Mucosa of rectum (tissue), 2 donors: ENCODE results near the gene FLCN.
"Not testable (repeated sequence)": the region's sequence is repeated elsewhere in the genome, so short reads cannot be mapped to it uniquely, and the experiment has no call there.

Experiments
- H3K27ac ChIP-seq, 2 donors: one replicate each; pipeline ENCODE4 v1.7.0; 2013; ENCODE audit warnings: inconsistent platforms in 2 of 2, low read depth in 2 of 2, low read length in 2 of 2
- H3K27me3 ChIP-seq, 2 donors: one replicate each; pipeline ENCODE4 v1.7.0; 2013; ENCODE audit warnings: low read length in 2 of 2; ENCODE audit not compliant: control insufficient read depth in 2 of 2, insufficient read depth in 2 of 2
- H3K36me3 ChIP-seq, 2 donors: one replicate each; pipeline ENCODE4 v1.7.0; 2013; ENCODE audit warnings: low read length in 2 of 2; ENCODE audit not compliant: control insufficient read depth in 2 of 2, insufficient read depth in 2 of 2
- H3K4me1 ChIP-seq, 2 donors: one replicate each; pipeline ENCODE4 v1.7.0; 2013; ENCODE audit warnings: low read length in 2 of 2, mild to moderate bottlenecking in 1 of 2; ENCODE audit not compliant: control insufficient read depth in 2 of 2, insufficient read depth in 2 of 2
- H3K4me3 ChIP-seq, 2 donors: one replicate each; pipeline ENCODE4 v1.7.0; 2013; ENCODE audit warnings: low read length in 2 of 2
- H3K9ac ChIP-seq, 2 donors: one replicate each; pipeline ENCODE4 v1.7.0; 2013; ENCODE audit warnings: low read length in 2 of 2, low read depth in 1 of 2, mild to moderate bottlenecking in 1 of 2
- H3K9me3 ChIP-seq, 2 donors: one replicate each; pipeline ENCODE4 v1.7.0; 2013; ENCODE audit warnings: low read length in 2 of 2; ENCODE audit not compliant: control insufficient read depth in 2 of 2
- donor health status: healthy.
- donor health status: Normal muscosa, but diverticular disease.

The FLCN gene

GRCh38 chr17:17201271-17201670 lies 35.7 kb downstream of the FLCN start:
- Histone ChIP-seq H3K9ac (no peak overlapping the region), H3K36me3 (no peaks in the 10 kb centered on the region), H3K9me3 (no peaks in the 10 kb centered on the region), H3K4me3 (no peak overlapping the region), H3K4me1 (peaks cover 22 to 32% of the 10 kb centered on the region in 2 donors), H3K27me3 (no peaks in the 10 kb centered on the region), H3K27ac (peak overlapping the region in 1 of 2 donors; percentile 25)

GRCh38 chr17:17200831-17201230 lies 36.1 kb downstream of the FLCN start:
- peak overlapping the region; percentile 32 for H3K27ac ChIP-seq
- H3K9me3 ChIP-seq = no peaks in the 10 kb centered on the region
- H3K9ac ChIP-seq = no peak overlapping the region
- H3K27me3 ChIP-seq = no peaks in the 10 kb centered on the region
- H3K36me3 ChIP-seq = no peaks in the 10 kb centered on the region
- H3K4me1 ChIP-seq = peaks cover 18 to 27% of the 10 kb centered on the region in 2 donors
- no peak overlapping the region for H3K4me3 ChIP-seq

DNA sequence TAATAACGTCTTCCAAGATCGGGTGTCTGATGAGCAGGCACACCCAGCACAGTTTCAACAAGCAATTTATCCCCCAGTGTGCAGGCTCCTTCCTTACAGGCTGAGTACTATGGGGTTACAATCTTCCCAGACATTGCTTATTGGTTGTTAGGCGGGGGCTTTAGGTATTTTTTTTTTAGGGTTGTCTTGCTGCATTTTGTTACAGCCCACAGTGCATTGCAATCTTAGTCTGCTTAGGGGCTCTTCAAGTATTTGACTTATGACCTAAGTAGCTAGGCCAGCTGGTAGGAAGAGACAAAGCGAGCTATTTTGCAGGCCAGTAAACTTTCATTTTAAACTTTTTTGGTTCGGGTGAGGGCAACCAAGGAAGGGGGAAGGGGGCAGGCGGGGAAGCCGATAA lies 36.7 kb downstream of the FLCN start:
- Histone ChIP-seq H3K27me3 (no peaks in the 10 kb centered on the region), H3K9me3 (no peaks in the 10 kb centered on the region), H3K36me3 (no peaks in the 10 kb centered on the region), H3K4me3 (no peak overlapping the region), H3K4me1 (peaks cover 12 to 23% of the 10 kb centered on the region in 2 donors), H3K9ac (no peak overlapping the region), H3K27ac (peak overlapping the region; percentile 32)

DNA sequence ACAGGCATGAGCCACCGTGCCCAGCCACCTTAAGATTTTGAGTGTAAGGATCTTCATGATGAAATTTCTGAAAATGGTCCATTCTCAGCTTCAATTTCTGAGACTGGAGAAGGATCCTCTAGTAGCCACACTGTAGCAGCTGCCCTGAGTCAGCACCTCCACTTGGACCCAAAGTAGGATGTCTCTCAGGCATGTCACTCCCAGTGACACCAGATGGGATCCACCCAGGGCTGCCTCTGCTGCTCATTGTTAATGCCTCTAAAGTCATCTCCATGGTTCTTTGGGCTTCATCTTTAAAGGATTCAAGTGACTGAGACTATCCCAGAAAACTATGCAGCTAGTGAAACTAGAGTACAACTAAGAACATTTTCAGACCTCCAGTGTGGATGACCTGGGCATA lies 38.7 kb downstream of the FLCN start:
- Histone ChIP-seq H3K4me1 (peaks cover 0 to 5% of the 10 kb centered on the region in 2 donors), H3K27me3 (no peaks in the 10 kb centered on the region), H3K9me3 (no peaks in the 10 kb centered on the region)

GRCh38 chr17:17196776-17197175 lies 40.2 kb downstream of the FLCN start:
- Histone ChIP-seq H3K27me3 (no peaks in the 10 kb centered on the region), H3K4me1 (peaks cover 0 to 5% of the 10 kb centered on the region in 2 donors), H3K27ac (no peak overlapping the region), H3K9me3 (no peaks in the 10 kb centered on the region), H3K36me3 (no peaks in the 10 kb centered on the region), H3K9ac (no peak overlapping the region), H3K4me3 (no peak overlapping the region)

More for the DNA sequence above, 38.7 kb downstream of the FLCN start:
- Histone ChIP-seq H3K9ac (no peak overlapping the region), H3K4me3 (no peak overlapping the region), H3K36me3 (no peaks in the 10 kb centered on the region), H3K27ac (no peak overlapping the region)

DNA sequence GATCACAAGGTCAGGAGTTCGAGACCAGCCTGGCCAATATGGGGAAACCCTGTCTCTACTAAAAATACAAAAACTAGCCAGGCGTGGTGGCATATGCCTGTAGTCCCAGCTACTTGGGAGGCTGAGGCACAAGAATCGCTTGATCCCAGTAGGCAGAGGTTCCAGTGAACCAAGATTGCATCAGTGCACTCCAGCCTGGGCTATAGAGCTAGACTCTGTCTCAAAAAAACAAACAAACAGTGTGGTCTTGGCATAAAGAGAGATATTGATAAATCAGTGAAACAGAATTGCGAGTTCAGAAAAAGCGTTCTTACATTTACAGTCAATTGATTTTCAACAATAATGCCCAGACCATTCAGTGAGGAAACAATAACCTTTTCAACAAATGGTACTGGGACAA lies 41.5 kb downstream of the FLCN start:
- not testable (repeated sequence) for H3K27me3 ChIP-seq, H3K4me1 ChIP-seq, H3K27ac ChIP-seq, H3K9ac ChIP-seq, H3K36me3 ChIP-seq, H3K9me3 ChIP-seq, H3K4me3 ChIP-seq

DNA sequence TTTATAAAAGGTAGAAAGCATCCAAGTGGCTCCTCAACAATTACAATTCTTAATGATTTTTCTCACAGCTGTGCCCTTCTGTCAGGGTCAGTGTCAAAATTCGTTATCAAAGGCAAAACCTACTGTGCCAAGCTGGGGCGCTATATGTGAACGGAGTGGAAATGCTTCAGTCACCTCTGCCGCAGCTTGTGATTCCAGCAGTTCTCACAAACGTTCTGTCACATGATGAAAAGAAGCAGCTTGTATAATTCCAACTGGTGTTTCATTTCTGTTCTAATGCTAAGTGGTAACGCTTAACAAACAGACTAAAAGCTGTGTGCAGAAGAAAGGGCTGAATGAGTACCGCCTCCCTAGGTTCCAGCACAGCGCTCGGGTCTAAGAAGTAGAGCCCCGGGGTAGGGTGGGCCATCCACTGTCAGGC lies 45.0 kb downstream of the FLCN start:
- H3K27me3 ChIP-seq = no peaks in the 10 kb centered on the region
- peaks cover 9 to 20% of the 10 kb centered on the region in 2 donors for H3K36me3 ChIP-seq
- H3K4me3 ChIP-seq = no peak overlapping the region
- H3K9me3 ChIP-seq = no peaks in the 10 kb centered on the region
- H3K9ac ChIP-seq = no peak overlapping the region
- H3K4me1 ChIP-seq = no peaks in the 10 kb centered on the region
- H3K27ac ChIP-seq = peak overlapping the region; percentile 7 to 52

GRCh38 chr17:17191346-17191792 lies 45.6 kb downstream of the FLCN start:
- peaks cover 0 to 2% of the 10 kb centered on the region in 2 donors for H3K4me1 ChIP-seq
- no peaks in the 10 kb centered on the region for H3K27me3 ChIP-seq
- H3K4me3 ChIP-seq = no peak overlapping the region
- H3K9me3 ChIP-seq = no peaks in the 10 kb centered on the region
- H3K9ac ChIP-seq = no peak overlapping the region
- H3K36me3 ChIP-seq = peaks cover 13 to 25% of the 10 kb centered on the region in 2 donors
- peak overlapping the region; percentile 7 to 52 for H3K27ac ChIP-seq

GRCh38 chr17:17190188-17190587 lies 46.8 kb downstream of the FLCN start:
- Histone ChIP-seq H3K9me3 (no peaks in the 10 kb centered on the region), H3K27me3 (no peaks in the 10 kb centered on the region), H3K36me3 (peaks cover 17 to 25% of the 10 kb centered on the region in 2 donors), H3K9ac (no peak overlapping the region), H3K4me1 (peaks cover 4 to 7% of the 10 kb centered on the region in 2 donors), H3K27ac (no peak overlapping the region), H3K4me3 (no peak overlapping the region)

- no peak overlapping the region for H3K4me3 ChIP-seq
- H3K27me3 ChIP-seq = no peaks in the 10 kb centered on the region
- peaks cover 17 to 27% of the 10 kb centered on the region in 2 donors for H3K36me3 ChIP-seq
- no peaks in the 10 kb centered on the region for H3K9me3 ChIP-seq
- H3K4me1 ChIP-seq = peaks cover 4 to 7% of the 10 kb centered on the region in 2 donors
- no peak overlapping the region for H3K9ac ChIP-seq
- H3K27ac ChIP-seq = no peak overlapping the region
Observed at GRCh38 chr17:17189559-17189958, 47.4 kb downstream of the FLCN start.

DNA sequence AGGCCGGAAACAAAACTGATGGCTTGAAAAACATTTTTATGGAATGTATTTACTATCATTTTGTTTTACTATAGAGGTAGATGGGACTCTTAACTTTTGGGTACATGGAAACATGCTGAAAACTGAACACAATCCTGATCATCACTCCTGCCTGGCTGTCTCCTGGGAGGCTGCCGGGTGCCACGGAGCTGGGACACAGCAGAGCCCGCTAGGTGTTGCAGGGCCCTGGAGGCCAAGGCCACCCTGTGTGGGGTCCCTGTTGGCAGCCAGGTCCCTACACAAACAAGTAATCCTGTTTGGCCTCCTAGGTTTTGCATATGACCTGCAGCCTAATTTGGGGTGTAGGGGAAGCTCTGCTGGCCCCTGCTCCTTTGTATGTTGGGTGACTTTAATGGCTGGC lies 48.4 kb downstream of the FLCN start:
- Histone ChIP-seq H3K9me3 (no peaks in the 10 kb centered on the region), H3K9ac (no peak overlapping the region), H3K36me3 (peaks cover 25 to 37% of the 10 kb centered on the region in 2 donors), H3K27ac (no peak overlapping the region), H3K4me3 (no peak overlapping the region), H3K4me1 (peaks cover 4 to 7% of the 10 kb centered on the region in 2 donors), H3K27me3 (no peaks in the 10 kb centered on the region)
